Skeletal muscle satellite cell (primary cell): ENCODE results near the gene TOGARAM2.

ENCODE experiments used
- H3K27me3 ChIP-seq: 2 replicates; pipeline ENCODE4 v1.7.0; 2013; ENCODE audit warnings: low read length; ENCODE audit not compliant: control insufficient read depth, insufficient read depth
- H3K36me3 ChIP-seq: 2 replicates; pipeline ENCODE4 v1.7.0; 2013; ENCODE audit warnings: mild to moderate bottlenecking, control low read depth, low read length; ENCODE audit not compliant: insufficient read depth
- H3K4me1 ChIP-seq: 2 replicates; pipeline ENCODE4 v1.7.0; 2013; ENCODE audit warnings: low read length; ENCODE audit not compliant: control insufficient read depth, insufficient read depth
- H3K4me2 ChIP-seq: 2 replicates; pipeline ENCODE4 v1.7.0; 2013; ENCODE audit warnings: mild to moderate bottlenecking, low read length
- H3K4me3 ChIP-seq: 2 replicates; pipeline ENCODE4 v1.7.0; 2013; ENCODE audit warnings: low read length
- H3K9ac ChIP-seq: 2 replicates; pipeline ENCODE4 v1.7.0; 2013; ENCODE audit warnings: mild to moderate bottlenecking, low read depth, low read length, moderate library complexity
- H3K9me3 ChIP-seq: replicated peaks from 2 replicates; pipeline ENCODE4 v1.7.0; 2013; ENCODE audit warnings: mild to moderate bottlenecking, control low read depth, low read length

The TOGARAM2 gene

DNA sequence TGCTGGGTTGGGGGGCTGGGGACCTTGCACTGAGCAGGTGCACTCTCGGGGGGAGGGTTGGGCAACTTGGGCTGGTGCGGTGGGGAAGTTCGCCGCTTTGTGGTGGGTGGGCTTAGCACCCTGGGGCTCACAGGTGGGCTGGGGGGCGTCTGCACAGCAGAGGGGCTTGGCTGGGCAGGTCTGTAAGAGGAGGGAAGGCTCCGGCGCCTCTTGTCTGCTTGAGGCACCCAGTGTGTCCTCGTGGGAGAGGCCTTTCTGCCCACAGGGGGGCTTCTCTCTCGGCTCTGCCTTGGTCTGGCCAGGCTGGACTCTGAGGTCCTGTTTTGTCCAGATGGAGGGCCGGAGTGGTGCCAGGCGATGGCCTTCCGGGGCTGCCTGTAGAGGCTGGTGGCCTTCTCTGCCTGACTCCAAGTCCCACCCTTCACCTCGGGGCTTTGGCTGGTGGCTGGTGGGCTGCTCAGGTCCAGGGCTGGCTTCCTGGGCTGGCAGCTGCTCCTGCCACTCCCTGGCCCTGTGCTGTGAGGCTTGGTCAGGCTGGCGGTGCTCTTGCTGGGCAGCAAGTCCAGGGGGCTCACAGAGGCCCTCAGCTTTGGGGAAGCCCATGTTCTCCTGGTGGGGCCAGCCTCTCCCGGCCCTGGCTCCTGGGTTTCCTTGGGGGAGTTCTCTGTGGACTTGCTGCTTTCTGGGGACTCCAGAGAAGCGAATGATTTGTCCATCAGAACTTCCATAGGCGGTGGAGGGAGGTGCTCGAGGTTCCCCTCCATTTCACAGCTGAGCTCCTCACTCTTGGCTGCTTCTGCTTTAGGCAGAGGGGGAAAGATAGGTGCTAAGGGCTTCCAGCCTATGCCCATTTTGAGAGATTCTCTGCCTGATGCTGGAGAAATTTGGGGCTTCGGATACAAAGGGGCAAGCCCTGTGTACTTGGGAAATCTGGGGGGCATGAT, 90.2 kb downstream of the TOGARAM2 start:
- Histone ChIP-seq H3K36me3 (no peaks in the 10 kb centered on the region), H3K4me2 (no peak overlapping the region), H3K27me3 (peaks cover 13% of the 10 kb centered on the region), H3K9ac (no peak overlapping the region), H3K4me3 (no peak overlapping the region), H3K4me1 (no peaks in the 10 kb centered on the region), H3K9me3 (no peaks in the 10 kb centered on the region)

DNA sequence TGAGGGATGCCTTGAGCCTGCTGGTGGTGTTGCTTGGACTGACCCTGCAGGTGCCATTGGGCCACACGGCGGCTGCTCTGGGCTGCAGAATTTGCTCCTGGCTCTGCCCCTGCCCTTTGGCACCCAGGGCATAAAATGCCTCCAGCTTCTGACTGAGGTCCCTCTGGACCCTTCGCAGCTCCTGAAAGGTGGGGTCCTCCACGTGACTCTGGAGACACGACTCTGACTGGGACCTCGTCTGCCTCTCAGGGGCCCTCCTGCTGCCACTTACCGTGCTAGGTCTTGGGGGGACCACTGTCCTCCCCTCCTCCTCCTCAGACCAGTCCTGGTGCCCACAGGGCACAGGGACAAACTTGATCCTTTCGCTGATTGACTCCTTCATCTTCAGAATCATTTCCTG, 91.2 kb downstream of the TOGARAM2 start:
- no peak overlapping the region for H3K9ac ChIP-seq
- no peak overlapping the region for H3K4me2 ChIP-seq
- no peaks in the 10 kb centered on the region for H3K4me1 ChIP-seq
- no peaks in the 10 kb centered on the region for H3K9me3 ChIP-seq
- H3K27me3 ChIP-seq, result peaks cover 13% of the 10 kb centered on the region
- H3K36me3 ChIP-seq, result no peaks in the 10 kb centered on the region
- H3K4me3 ChIP-seq, result no peak overlapping the region

DNA sequence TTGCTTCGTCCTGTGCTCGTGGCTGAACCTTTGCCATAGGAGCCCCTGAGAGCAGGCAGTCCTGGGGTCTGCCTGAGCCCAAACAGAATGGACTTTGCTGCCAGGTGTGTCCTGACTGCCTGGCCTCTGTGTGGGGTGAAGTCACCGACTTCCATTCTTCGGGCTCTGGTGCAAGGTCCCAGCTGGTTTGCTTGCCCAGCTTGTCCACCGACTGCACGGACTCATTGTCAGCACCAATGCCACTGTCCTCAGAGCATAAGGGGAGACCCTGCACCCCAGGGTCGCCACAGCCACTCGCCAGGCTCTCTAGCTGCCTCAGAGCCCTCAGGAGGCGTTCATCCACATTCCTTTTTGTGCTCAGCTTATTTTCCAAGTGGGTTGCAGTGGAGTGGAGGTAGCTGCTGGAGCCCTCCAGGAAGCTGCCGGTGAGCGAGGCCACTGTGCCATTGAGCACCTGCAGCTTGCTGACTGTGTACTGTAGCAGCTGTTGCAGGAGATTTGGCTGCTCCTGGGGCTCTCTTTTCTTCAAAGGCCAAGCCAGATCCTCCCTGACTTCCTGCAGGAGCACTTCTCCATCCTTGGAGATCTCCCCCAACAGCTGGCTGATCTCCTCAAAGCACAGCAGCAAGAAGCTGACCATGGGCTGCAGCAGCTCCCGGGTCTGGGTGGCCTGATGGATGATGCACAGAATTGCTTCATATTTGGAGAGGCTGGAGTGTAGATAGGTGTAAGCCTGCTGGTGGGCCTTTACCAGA, 92.0 kb downstream of the TOGARAM2 start:
- peaks cover 13% of the 10 kb centered on the region for H3K27me3 ChIP-seq
- H3K4me3 ChIP-seq, result no peak overlapping the region
- H3K9ac ChIP-seq, result no peak overlapping the region
- no peaks in the 10 kb centered on the region for H3K36me3 ChIP-seq
- no peaks in the 10 kb centered on the region for H3K9me3 ChIP-seq
- H3K4me2 ChIP-seq, result no peak overlapping the region
- H3K4me1 ChIP-seq, result no peaks in the 10 kb centered on the region

DNA sequence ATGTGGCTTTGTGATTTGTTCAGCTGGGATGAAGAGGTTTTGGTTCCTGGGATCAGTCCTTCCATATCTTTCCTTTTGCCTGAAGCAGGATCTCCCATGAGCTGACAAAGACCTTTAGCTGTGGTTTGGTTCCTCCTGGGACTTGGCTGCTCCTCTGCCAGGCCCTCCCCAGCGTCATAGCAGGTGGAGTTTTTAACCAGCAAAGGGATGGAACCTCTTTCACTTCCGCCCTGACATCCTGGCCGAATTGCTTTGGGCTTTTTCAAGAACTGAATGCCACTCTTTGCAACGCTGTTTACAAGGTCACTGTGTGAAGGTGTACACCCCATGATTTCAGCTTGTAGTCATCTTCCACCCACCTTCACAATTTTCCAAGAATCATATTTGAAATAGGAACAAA, 92.8 kb downstream of the TOGARAM2 start:
- H3K4me2 ChIP-seq, result no peak overlapping the region
- no peaks in the 10 kb centered on the region for H3K36me3 ChIP-seq
- no peaks in the 10 kb centered on the region for H3K4me1 ChIP-seq
- peaks cover 13% of the 10 kb centered on the region for H3K27me3 ChIP-seq
- H3K4me3 ChIP-seq, result no peak overlapping the region
- no peak overlapping the region for H3K9ac ChIP-seq
- H3K9me3 ChIP-seq, result no peaks in the 10 kb centered on the region

DNA sequence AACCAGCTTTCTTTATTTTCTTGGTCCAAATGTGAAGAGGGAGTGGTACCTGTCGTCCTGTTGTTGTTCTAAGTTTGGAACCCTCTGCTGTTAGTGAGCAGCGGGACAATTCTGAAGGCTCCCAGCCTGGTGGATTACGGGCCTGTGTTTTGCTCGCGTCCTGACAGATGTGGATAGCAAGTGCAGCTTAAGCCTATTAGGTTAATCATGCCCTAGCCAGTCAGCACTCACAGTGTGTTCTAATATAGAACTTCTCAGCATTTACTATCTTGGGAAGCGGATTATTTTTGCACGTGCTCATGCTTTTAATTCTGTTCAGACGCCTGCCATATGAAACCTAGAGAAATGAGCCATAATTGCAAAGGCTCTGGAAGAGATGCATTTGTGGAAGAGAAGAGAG, 93.3 kb downstream of the TOGARAM2 start, which contains the start of gene PCARE:
PCARE (minus strand) TSS at position 113 of the 400 bp plus-strand sequence. CDS start 262 bp downstream, outside the sequence.
- no peak within 1 kb of the TSS for H3K4me2 ChIP-seq
- no peaks in the 10 kb centered on the region for H3K9me3 ChIP-seq
- no peaks in the 10 kb centered on the region for H3K4me1 ChIP-seq
- no peak within 1 kb of the TSS for H3K9ac ChIP-seq
- no peak within 1 kb of the TSS for H3K4me3 ChIP-seq
- peaks cover 13% of the 10 kb centered on the region for H3K27me3 ChIP-seq
- H3K36me3 ChIP-seq, result no peaks in the 10 kb centered on the region

DNA sequence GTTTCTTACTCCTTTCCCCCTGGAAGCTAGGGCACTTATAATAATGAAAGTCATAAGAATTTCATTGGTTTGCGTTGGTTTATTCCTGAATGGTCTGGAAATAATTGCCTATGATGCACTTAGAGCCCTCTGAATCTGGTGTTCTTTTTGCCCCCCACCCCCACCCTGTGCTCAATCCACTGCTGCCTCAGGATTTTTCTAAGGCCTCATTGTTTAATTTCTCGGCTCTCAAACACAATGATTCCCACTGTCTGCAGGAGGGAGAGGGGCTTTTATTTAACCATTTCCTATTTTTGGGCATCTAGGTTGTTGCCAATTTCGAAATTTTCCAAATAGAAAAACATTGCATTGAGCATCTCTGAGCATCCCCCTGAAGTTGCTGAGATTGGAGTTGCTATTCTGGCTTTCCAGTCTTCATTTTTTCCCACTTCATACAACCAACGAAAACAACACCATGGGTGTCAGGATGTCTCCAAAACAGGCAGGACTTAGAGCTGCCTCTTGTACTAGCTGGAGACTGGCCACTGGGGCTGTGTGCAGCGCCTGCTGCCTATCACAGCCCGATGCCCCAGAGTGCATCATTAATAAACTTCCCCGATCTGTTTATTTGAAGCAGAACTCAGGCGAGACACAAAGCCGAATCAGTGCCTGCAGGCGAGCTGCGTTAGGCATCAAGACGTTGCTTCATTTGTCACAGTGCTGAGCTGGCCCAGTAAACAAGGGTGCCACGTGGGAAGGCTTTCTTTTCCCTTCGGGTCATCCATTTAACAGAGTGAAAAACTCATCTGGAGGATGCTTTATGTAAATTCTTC, 95.0 kb downstream of the TOGARAM2 start:
- Histone ChIP-seq H3K36me3 (no peaks in the 10 kb centered on the region), H3K4me3 (no peak overlapping the region), H3K4me1 (no peaks in the 10 kb centered on the region), H3K4me2 (peak overlapping the region; percentile 53), H3K9ac (no peak overlapping the region), H3K27me3 (peaks cover 13% of the 10 kb centered on the region), H3K9me3 (peaks cover 4% of the 10 kb centered on the region)

DNA sequence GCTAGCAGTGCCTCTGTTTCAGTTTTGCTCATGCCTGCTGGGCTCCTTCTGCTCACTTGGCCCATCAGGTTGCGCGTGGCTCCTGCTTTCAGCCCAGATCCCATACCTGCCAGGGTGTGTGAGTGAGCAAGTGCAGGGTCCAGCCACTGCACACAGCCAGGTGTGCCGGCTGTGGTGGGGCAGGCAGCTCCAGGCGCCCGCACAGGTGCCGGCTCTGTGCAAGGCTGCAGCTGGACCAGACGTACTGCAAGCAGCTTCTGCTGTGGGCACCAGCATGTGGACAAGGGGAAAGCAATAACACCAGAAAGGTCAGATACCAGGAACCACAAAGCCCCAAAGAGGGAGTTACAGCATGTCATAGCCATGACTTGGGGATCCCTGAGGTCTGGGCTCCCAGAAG, 98.8 kb downstream of the TOGARAM2 start:
- H3K9me3 ChIP-seq, result peaks cover 4% of the 10 kb centered on the region
- H3K4me2 ChIP-seq, result no peak overlapping the region
- H3K4me3 ChIP-seq, result no peak overlapping the region
- H3K27me3 ChIP-seq, result no peaks in the 10 kb centered on the region
- no peak overlapping the region for H3K9ac ChIP-seq
- no peaks in the 10 kb centered on the region for H3K36me3 ChIP-seq
- no peaks in the 10 kb centered on the region for H3K4me1 ChIP-seq

DNA sequence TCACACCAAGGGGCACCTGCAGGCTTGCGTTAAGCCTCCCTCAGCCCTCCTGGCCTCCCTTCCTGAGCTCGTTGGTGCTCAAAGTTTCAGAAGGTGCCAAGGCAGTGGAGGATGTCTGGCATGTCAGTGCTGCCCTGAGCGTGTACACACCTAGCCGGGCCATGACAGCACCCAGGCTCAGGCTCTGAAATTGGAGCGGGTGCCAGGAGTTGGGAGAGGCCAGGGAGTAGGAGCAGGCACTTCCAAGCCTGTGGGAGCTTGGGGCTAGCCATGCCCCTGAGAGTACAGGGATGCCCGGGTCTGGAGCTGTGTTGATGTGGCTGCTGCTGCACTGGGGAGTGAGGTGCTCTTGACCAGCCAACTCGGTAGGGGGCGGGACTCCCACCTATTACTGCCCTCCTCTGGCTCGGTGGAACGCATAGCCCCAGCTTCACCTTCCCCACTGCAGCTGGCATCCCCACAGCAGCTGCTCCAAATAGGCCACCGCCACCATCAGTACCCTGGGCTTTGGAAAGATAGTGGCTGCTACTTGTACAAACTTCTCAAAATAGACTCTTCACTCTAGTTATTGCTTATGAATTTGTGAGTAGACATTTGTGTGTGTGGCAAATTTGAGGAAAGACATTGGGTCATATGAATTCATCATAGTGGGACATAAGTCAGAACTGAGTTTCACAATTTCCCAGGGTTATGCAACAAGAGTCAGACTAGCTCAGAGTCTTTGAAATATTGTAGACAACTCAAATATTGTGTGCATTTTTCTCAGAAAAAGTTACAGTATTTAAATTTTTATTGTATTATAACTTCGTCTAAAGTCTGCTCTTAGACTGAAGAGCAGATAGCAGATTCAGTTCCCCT, 100.0 kb downstream of the TOGARAM2 start:
- Histone ChIP-seq H3K36me3 (no peaks in the 10 kb centered on the region), H3K9me3 (peaks cover 4% of the 10 kb centered on the region), H3K9ac (no peak overlapping the region), H3K4me1 (no peaks in the 10 kb centered on the region), H3K27me3 (no peaks in the 10 kb centered on the region), H3K4me2 (no peak overlapping the region), H3K4me3 (no peak overlapping the region)

DNA sequence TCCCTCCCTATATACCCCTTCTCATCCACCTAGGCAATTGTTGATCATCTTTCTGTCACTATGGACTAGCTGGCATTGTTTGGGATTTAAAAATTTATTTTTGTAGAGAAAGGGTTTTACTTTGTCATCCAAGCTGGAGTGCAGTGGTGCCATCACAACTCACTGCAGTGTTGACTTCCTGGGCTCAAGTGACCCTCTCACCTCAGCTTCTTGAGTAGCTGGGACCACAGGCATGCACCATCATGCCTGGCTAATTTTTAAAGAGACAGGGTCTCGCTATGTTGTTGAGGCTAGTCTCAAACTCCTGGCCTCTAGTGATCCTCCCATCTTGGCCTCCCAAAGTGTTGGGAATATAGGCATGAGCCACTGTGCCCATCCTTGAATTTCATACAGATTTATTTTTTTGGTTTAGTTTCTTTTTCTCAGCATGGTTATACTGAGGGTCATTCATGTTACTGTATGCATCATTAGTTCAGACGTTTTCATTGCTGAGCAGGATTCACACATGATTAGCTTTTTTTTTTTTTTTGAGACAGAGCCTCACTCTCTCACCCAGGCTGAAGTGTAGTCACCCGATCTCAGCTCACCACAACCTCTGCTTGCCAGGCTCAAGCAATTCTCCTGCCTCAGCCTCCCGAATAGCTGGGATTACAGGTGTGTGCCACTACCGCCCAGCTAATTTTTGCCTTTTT, 101.9 kb downstream of the TOGARAM2 start:
- H3K9me3 ChIP-seq, result peaks cover 4% of the 10 kb centered on the region
- no peaks in the 10 kb centered on the region for H3K36me3 ChIP-seq
- H3K4me1 ChIP-seq, result no peaks in the 10 kb centered on the region
- H3K4me3 ChIP-seq, result no peak overlapping the region
- no peak overlapping the region for H3K9ac ChIP-seq
- H3K4me2 ChIP-seq, result no peak overlapping the region
- H3K27me3 ChIP-seq, result no peaks in the 10 kb centered on the region

DNA sequence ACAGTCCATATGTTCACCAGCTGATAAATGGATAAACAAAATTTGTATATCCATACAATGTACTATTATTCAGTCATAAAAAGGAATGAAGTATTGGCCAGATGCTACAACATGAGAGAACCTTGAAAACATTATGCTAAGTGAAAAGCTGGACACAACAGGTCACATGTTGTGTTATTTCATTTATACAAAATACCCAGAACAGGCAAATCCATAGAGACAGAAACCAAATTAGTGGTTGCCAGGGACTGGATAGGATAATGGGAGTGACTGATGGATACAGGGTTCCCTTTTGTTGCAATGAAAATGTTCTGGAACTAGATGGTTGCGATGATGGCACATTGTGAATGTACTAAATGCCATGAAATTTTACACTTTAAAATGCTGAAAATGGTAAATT, 103.5 kb downstream of the TOGARAM2 start:
- no peaks in the 10 kb centered on the region for H3K27me3 ChIP-seq
- no peak overlapping the region for H3K9ac ChIP-seq
- peaks cover 4% of the 10 kb centered on the region for H3K9me3 ChIP-seq
- H3K4me1 ChIP-seq, result peaks cover 7% of the 10 kb centered on the region
- no peak overlapping the region for H3K4me3 ChIP-seq
- no peaks in the 10 kb centered on the region for H3K36me3 ChIP-seq
- no peak overlapping the region for H3K4me2 ChIP-seq
